NCI-H2196 treated with DMSO at 0.1 percent for 48 hours (cell line): Measurements from ENCODE around the gene KCNJ10.
"Not testable (repeated sequence)": the region's sequence is repeated elsewhere in the genome, so short reads cannot be mapped to it uniquely, and the experiment has no call there.

Experiments used
- DNase-seq: peaks from one replicate; lab custom pipeline; 2025; ENCODE audit not compliant: unreplicated experiment; lab: John Stamatoyannopoulos, UW

Gene KCNJ10

GRCh38 chr1:160069460-160070231 is at the start of gene KCNJ10:
TSS of gene KCNJ10 (minus strand) at chr1:160070160. CDS start at chr1:160042532, 27,628 bp downstream.
- no peak for DNase-seq

- no peak for DNase-seq
These were observed 49.0 kb upstream of the KCNJ10 start for GRCh38 chr1:160118928-160119327.

GRCh38 chr1:160117709-160118183 is 47.8 kb upstream of the KCNJ10 start:
- no peak for DNase-seq

GRCh38 chr1:160117300-160117699 is 47.3 kb upstream of the KCNJ10 start:
- no peak for DNase-seq

GRCh38 chr1:160116283-160117147 is 46.6 kb upstream of the KCNJ10 start:
- DNase-seq: no peak

GRCh38 chr1:160115545-160116282 is 45.8 kb upstream of the KCNJ10 start, which contains the start of gene ATP1A2:
TSS of gene ATP1A2 (plus strand) at chr1:160115759. CDS start at chr1:160115862, 103 bp downstream.
- no peak for DNase-seq

GRCh38 chr1:160114085-160114484 is 44.1 kb upstream of the KCNJ10 start:
- DNase-seq: no peak

GRCh38 chr1:160113407-160113806 is 43.4 kb upstream of the KCNJ10 start:
- DNase-seq: no peak

- DNase-seq: no peak
These were observed 42.4 kb upstream of the KCNJ10 start for GRCh38 chr1:160112357-160112756.

- DNase-seq: not testable (repeated sequence)
These were observed 41.5 kb upstream of the KCNJ10 start for GRCh38 chr1:160111462-160111861.

GRCh38 chr1:160109686-160110085 is 39.7 kb upstream of the KCNJ10 start:
- no peak for DNase-seq

- no peak for DNase-seq
These were observed 39.1 kb upstream of the KCNJ10 start for GRCh38 chr1:160108888-160109662.

GRCh38 chr1:160107512-160107911 is 37.6 kb upstream of the KCNJ10 start:
- DNase-seq: no peak

- no peak for DNase-seq
These were observed 35.2 kb upstream of the KCNJ10 start for GRCh38 chr1:160105155-160105554.

- DNase-seq: no peak
These were observed 34.5 kb upstream of the KCNJ10 start for GRCh38 chr1:160104486-160104885.

GRCh38 chr1:160103658-160104408 is 33.9 kb upstream of the KCNJ10 start:
- no peak for DNase-seq

- DNase-seq: no peak
These were observed 32.0 kb upstream of the KCNJ10 start for GRCh38 chr1:160101717-160102522.

GRCh38 chr1:160101037-160101716 is 31.2 kb upstream of the KCNJ10 start:
- DNase-seq: peak; percentile 64
